T-cell (primary cell): ENCODE results near the gene SPTBN1. TPM values are rescaled to one million over a fixed set of nuclear protein-coding genes. Genes with fewer than 3 reads are reported as not detected.

Experiments used
- ATAC-seq, 4 experiments: fragments of 200-7000 bp in 3 of 4; fragments of 150-1000 bp in 1 of 4; cut with Tn5 transposase; replicated peaks in 1 of 4; 1 replicate in 3 of 4; 2 replicates in 1 of 4; pipeline ENCODE4 v1.10.0; 2021; ENCODE audit warnings: moderate library complexity in 3 of 4, mild to moderate bottlenecking in 2 of 4, moderate number of reproducible peaks in 1 of 4
- CTCF ChIA-PET, 2 donors: fragments of 300-600 bp; sonication (Branson Sonifier 250); formaldehyde crosslinking; loops; one replicate each; lab custom pipeline; 2022; ENCODE audit warnings: antibody characterized with exemption in 2 of 2; lab: Charles Lee
- POLR2A ChIA-PET, 2 donors: fragments of 300-600 bp; sonication (Branson Sonifier 250); formaldehyde crosslinking; loops; one replicate each; lab custom pipeline; 2022; ENCODE audit warnings: antibody characterized with exemption in 2 of 2; lab: Charles Lee
- DNase-seq, 35 experiments: peaks; one replicate each; pipeline versions ENCODE4 v3.0.0 to v3.0.0-alpha.2; 2013 to 2023
- H3K27ac ChIP-seq: one replicate; pipeline ENCODE4 v1.5.1; 2013; ENCODE audit warnings: low read length
- H3K27me3 ChIP-seq, 2 experiments: replicated peaks in 1 of 2; 1 replicate in 1 of 2; 2 replicates in 1 of 2; pipeline versions ENCODE4 v1.6.1 to v1.7.0; 2013; ENCODE audit warnings: low read length in 1 of 2, mixed read lengths in 1 of 2; ENCODE audit not compliant: control insufficient read depth in 2 of 2, insufficient read depth in 2 of 2; ENCODE audit errors: extremely low read depth in 1 of 2
- H3K36me3 ChIP-seq, 2 donors: 1 replicate in 1 of 2; 2 replicates in 1 of 2; pipeline versions ENCODE4 v1.6.1 to v1.7.0; 2013; ENCODE audit warnings: low read length in 1 of 2; ENCODE audit not compliant: control insufficient read depth in 2 of 2, insufficient read depth in 1 of 2; ENCODE audit errors: extremely low read depth in 1 of 2
- H3K4me1 ChIP-seq, 2 experiments: 1 replicate in 1 of 2; 2 replicates in 1 of 2; pipeline versions ENCODE4 v1.6.1 to v1.7.0; 2013; ENCODE audit warnings: low read length in 2 of 2, mixed read lengths in 1 of 2; ENCODE audit not compliant: insufficient read depth in 2 of 2, control insufficient read depth in 1 of 2; ENCODE audit errors: extremely low read depth in 1 of 2
- H3K4me3 ChIP-seq, 2 donors: 1 replicate in 1 of 2; 2 replicates in 1 of 2; pipeline versions ENCODE4 v1.5.1 to v1.7.0; 2013; ENCODE audit warnings: mild to moderate bottlenecking in 2 of 2, low read length in 1 of 2, moderate library complexity in 1 of 2; ENCODE audit not compliant: control insufficient read depth in 1 of 2; ENCODE audit errors: extremely low read depth in 1 of 2
- H3K9me3 ChIP-seq: 2 replicates; pipeline ENCODE4 v1.7.0; 2013
- H3K27ac Mint-ChIP-seq, 2 donors: one replicate each; pipeline ENCODE4 v1.8.0; 2020 to 2021; ENCODE audit warnings: mild to moderate bottlenecking in 2 of 2, mixed read lengths in 2 of 2
- H3K27me3 Mint-ChIP-seq, 2 donors: one replicate each; pipeline ENCODE4 v1.8.0; 2021 to 2022; ENCODE audit warnings: mixed read lengths in 2 of 2
- H3K36me3 Mint-ChIP-seq: one replicate; pipeline ENCODE4 v1.8.0; 2021; ENCODE audit warnings: mixed read lengths
- H3K4me1 Mint-ChIP-seq, 3 donors: one replicate each; pipeline ENCODE4 v1.8.0; 2020 to 2022; ENCODE audit warnings: mixed read lengths in 3 of 3, mild to moderate bottlenecking in 1 of 3
- H3K4me3 Mint-ChIP-seq, 3 donors: one replicate each; pipeline ENCODE4 v1.8.0; 2020 to 2022; ENCODE audit warnings: mild to moderate bottlenecking in 3 of 3, mixed read lengths in 3 of 3, moderate library complexity in 3 of 3
- H3K9me3 Mint-ChIP-seq, 3 donors: one replicate each; pipeline ENCODE4 v1.8.0; 2020 to 2022; ENCODE audit warnings: mixed read lengths in 3 of 3
- WGBS: methylation state at CpG from one replicate; pipeline ENCODE4 v1.1.5; 2013; ENCODE audit warnings: missing lambda C conversion rate; ENCODE audit not compliant: insufficient coverage; 5-methylcytosine and 5-hydroxymethylcytosine counted together
- total RNA-seq, 35 experiments: library from RNA in 6 of 35; stranded (reverse) in 6 of 35; fragments of 120-200 nt in 1 of 35; gene quantifications; one replicate each; pipeline versions ENCODE4 v1.2.1 to v1.2.4 and lab custom pipeline; 2013 to 2026

SPTBN1 gene
- total RNA-seq, 5 donors from 2014 or later (not counting 1 experiment from before 2014, with no cell fraction given) = 129 to 222 (median 139) TPM

GRCh38 chr2:54685263-54685775 lies 229.2 kb downstream of the SPTBN1 start:
- ATAC-seq (no peak), DNase-seq (no peak)
- WGBS = 86% methylated on average over 4 of the region's 4 CpGs
- no peak overlapping the region for H3K27ac ChIP-seq
- H3K36me3 Mint-ChIP-seq = no peaks in the 10 kb centered on the region
- no peaks in the 10 kb centered on the region for H3K36me3 ChIP-seq
- H3K9me3 ChIP-seq = no peaks in the 10 kb centered on the region
- POLR2A ChIA-PET = interaction anchor here in 1 of 2 donors (0.7 kb wide), 1 partner anchor 746 kb away, joined by 3 read pairs; no protein-coding TSS in a partner anchor
- CTCF ChIA-PET = interaction anchor here in 1 of 2 donors (0.6 kb wide), 1 partner anchor 1710 kb away, joined by 5 read pairs; no protein-coding TSS in a partner anchor
- no peak overlapping the region for H3K4me3 ChIP-seq
- H3K4me1 Mint-ChIP-seq = peaks cover 3 to 16% (median 14%) of the 10 kb centered on the region in 3 donors
- peaks cover 0 to 1% of the 10 kb centered on the region in 2 donors for H3K27me3 Mint-ChIP-seq
- no peak overlapping the region for H3K27ac Mint-ChIP-seq
- H3K4me3 Mint-ChIP-seq = no peak overlapping the region
- H3K9me3 Mint-ChIP-seq = no peaks in the 10 kb centered on the region
- peaks cover 3 to 5% of the 10 kb centered on the region in 2 experiments for H3K4me1 ChIP-seq
- peaks cover 0 to 3% of the 10 kb centered on the region in 2 experiments for H3K27me3 ChIP-seq

DNA sequence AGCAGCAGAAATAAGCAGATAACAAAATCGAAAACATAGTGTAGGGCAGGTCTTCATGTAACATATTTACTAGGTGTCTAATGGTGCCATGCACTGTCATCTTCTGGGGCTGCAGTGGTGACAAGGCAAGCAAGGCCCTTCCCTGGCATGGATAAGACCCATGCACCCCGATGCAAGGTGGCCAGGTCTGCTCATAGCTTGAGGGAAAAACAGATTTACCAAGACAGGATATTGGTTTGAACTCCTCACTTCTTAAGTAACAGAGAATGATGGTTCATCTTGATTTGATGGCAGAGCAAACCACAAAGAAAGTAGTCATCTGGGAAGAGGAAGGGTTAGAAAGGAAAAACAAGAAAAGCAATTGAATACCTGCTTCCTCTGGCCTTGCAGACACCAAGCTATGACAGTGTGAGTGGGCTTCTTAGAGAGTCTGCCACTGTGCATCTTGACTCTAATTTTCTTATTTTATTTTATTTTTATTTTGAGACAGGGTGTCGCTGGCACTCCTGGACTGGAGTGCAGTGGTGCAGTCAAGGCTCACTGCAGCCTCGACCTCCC lies 231.5 kb downstream of the SPTBN1 start:
- ATAC-seq = no peak
- Histone ChIP-seq H3K4me1 (peaks cover 0 to 2% of the 10 kb centered on the region in 2 experiments), H3K27ac (no peak overlapping the region), H3K36me3 (no peaks in the 10 kb centered on the region), H3K27me3 (no peaks in the 10 kb centered on the region), H3K9me3 (no peaks in the 10 kb centered on the region), H3K4me3 (no peak overlapping the region)
- peaks cover 0 to 2% (median 0%) of the 10 kb centered on the region in 3 donors for H3K4me1 Mint-ChIP-seq
- no peak overlapping the region for H3K4me3 Mint-ChIP-seq
- H3K9me3 Mint-ChIP-seq = no peaks in the 10 kb centered on the region
- no peaks in the 10 kb centered on the region for H3K36me3 Mint-ChIP-seq
- DNase-seq = no peak
- peaks cover 0 to 1% of the 10 kb centered on the region in 2 donors for H3K27me3 Mint-ChIP-seq
- ChIA-PET CTCF (no interaction called here), POLR2A (no interaction called here)
- 72% methylated on average over 3 of the region's 4 CpGs for WGBS
- H3K27ac Mint-ChIP-seq = no peak overlapping the region

DNA sequence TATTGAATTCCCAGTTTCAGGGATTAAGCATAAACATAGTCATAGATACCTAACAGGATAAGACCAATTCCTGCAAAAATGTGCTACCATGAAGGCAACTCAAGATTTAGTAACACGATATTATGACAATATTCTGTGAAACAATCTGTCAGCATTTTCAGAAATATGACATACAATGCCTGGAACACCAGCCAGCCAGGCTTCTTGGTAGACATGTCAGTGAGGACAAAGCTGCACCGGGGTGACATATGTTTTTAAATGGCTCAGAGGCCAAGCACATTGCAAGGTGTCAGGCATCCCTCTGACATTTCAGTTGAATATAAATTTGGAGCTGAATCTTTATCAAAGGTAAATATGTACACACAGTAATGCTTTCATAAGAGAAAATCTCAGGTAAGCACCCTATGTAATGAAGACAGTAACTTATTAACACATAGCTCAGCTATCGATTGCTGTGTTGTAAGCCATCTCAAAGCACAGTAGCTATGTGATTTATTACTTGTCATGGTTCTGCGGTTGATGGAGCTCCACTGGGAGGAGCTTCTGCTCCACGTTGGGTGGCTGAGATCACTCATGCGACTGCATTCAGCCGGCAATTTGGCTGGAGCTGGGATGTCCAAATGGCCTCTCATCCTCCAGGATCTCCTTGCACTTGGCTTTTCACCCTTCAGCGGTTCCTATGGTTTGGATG lies 235.5 kb downstream of the SPTBN1 start:
- H3K4me1 Mint-ChIP-seq = peaks cover 0 to 2% (median 0%) of the 10 kb centered on the region in 3 donors
- no peaks in the 10 kb centered on the region for H3K9me3 Mint-ChIP-seq

GRCh38 chr2:54692556-54692955 lies 236.4 kb downstream of the SPTBN1 start:
- no peaks in the 10 kb centered on the region for H3K9me3 Mint-ChIP-seq
- no peak for DNase-seq
- Histone ChIP-seq H3K36me3 (no peaks in the 10 kb centered on the region), H3K4me3 (no peak overlapping the region), H3K4me1 (peaks cover 0 to 2% of the 10 kb centered on the region in 2 experiments), H3K27ac (no peak overlapping the region), H3K27me3 (peaks cover 0 to 3% of the 10 kb centered on the region in 2 experiments), H3K9me3 (no peaks in the 10 kb centered on the region)
- no peak for ATAC-seq
- no peaks in the 10 kb centered on the region for H3K36me3 Mint-ChIP-seq
- H3K27ac Mint-ChIP-seq = no peak overlapping the region
- ChIA-PET CTCF (interaction anchor here in 1 of 2 donors (0.6 to 1.2 kb wide), 3 partner anchors 12 to 636 kb away, joined by 3 to 4 read pairs (median 3); no protein-coding TSS in a partner anchor), POLR2A (no interaction called here)
- peaks cover 0 to 4% of the 10 kb centered on the region in 2 donors for H3K27me3 Mint-ChIP-seq
- no peak overlapping the region for H3K4me3 Mint-ChIP-seq
- peaks cover 0 to 2% (median 0%) of the 10 kb centered on the region in 3 donors for H3K4me1 Mint-ChIP-seq

More for the DNA sequence above, 235.5 kb downstream of the SPTBN1 start:
- DNase-seq (no peak), ATAC-seq (no peak)
- no peak overlapping the region for H3K27ac ChIP-seq
- no peaks in the 10 kb centered on the region for H3K9me3 ChIP-seq
- H3K4me1 ChIP-seq = peaks cover 0 to 2% of the 10 kb centered on the region in 2 experiments
- ChIA-PET CTCF (interaction anchor here (0.7 to 1.2 kb wide), 3 partner anchors 13 to 585 kb away, joined by 3 to 4 read pairs (median 3); no protein-coding TSS in a partner anchor), POLR2A (no interaction called here)
- H3K36me3 Mint-ChIP-seq = no peaks in the 10 kb centered on the region
- peaks cover 0 to 4% of the 10 kb centered on the region in 2 donors for H3K27me3 Mint-ChIP-seq
- WGBS = 79% methylated on average over 2 of the region's 8 CpGs
- no peak overlapping the region for H3K27ac Mint-ChIP-seq
- H3K36me3 ChIP-seq = no peaks in the 10 kb centered on the region
- H3K4me3 ChIP-seq = no peak overlapping the region
- H3K4me3 Mint-ChIP-seq = no peak overlapping the region
- peaks cover 0 to 3% of the 10 kb centered on the region in 2 experiments for H3K27me3 ChIP-seq

GRCh38 chr2:54695378-54695777 lies 239.3 kb downstream of the SPTBN1 start:
- ChIA-PET CTCF (no interaction called here), POLR2A (no interaction called here)
- Histone ChIP-seq H3K4me3 (no peak overlapping the region), H3K36me3 (no peaks in the 10 kb centered on the region), H3K4me1 (no peaks in the 10 kb centered on the region), H3K9me3 (no peaks in the 10 kb centered on the region), H3K27me3 (peaks cover 0 to 3% of the 10 kb centered on the region in 2 experiments), H3K27ac (no peak overlapping the region)
- Mint-ChIP-seq H3K27ac (no peak overlapping the region), H3K36me3 (no peaks in the 10 kb centered on the region), H3K27me3 (peaks cover 0 to 2% of the 10 kb centered on the region in 2 donors), H3K9me3 (no peaks in the 10 kb centered on the region), H3K4me1 (no peaks in the 10 kb centered on the region), H3K4me3 (no peak overlapping the region)
- 97% methylated on average over 3 of the region's 4 CpGs for whole genome bisulfite sequencing
- DNase-seq = no peak
- no peak for ATAC-seq

- CTCF ChIA-PET = no interaction called here
- no CpG with 5 or more reads among the region's 1 CpG for WGBS
- peaks cover 0 to 2% of the 10 kb centered on the region in 2 donors for H3K27me3 Mint-ChIP-seq
Measured at GRCh38 chr2:54697934-54698333, 241.8 kb downstream of the SPTBN1 start.

More at GRCh38 chr2:54697934-54698333, 241.8 kb downstream of the SPTBN1 start:
- Histone ChIP-seq H3K27ac (no peak overlapping the region), H3K4me1 (no peaks in the 10 kb centered on the region), H3K27me3 (peaks cover 0 to 3% of the 10 kb centered on the region in 2 experiments), H3K4me3 (no peak overlapping the region), H3K36me3 (no peaks in the 10 kb centered on the region), H3K9me3 (no peaks in the 10 kb centered on the region)
- DNase-seq = no peak
- POLR2A ChIA-PET = interaction anchor here in 1 of 2 donors (0.6 kb wide), 1 partner anchor 230 kb away, joined by 3 read pairs; no protein-coding TSS in a partner anchor
- no peak for ATAC-seq
- Mint-ChIP-seq H3K9me3 (no peaks in the 10 kb centered on the region), H3K4me3 (no peak overlapping the region), H3K4me1 (no peaks in the 10 kb centered on the region), H3K27ac (no peak overlapping the region), H3K36me3 (no peaks in the 10 kb centered on the region)
